NCI-H2196 treated with DMSO at 0.1 percent for 48 hours (cell line): Measurements from ENCODE around the gene CMC1.
"Not testable (repeated sequence)": the region's sequence is repeated elsewhere in the genome, so short reads cannot be mapped to it uniquely, and the experiment has no call there.

Experiments used
- DNase-seq: peaks from one replicate; lab custom pipeline; 2025; ENCODE audit not compliant: unreplicated experiment; lab: John Stamatoyannopoulos, UW

The CMC1 gene

DNA sequence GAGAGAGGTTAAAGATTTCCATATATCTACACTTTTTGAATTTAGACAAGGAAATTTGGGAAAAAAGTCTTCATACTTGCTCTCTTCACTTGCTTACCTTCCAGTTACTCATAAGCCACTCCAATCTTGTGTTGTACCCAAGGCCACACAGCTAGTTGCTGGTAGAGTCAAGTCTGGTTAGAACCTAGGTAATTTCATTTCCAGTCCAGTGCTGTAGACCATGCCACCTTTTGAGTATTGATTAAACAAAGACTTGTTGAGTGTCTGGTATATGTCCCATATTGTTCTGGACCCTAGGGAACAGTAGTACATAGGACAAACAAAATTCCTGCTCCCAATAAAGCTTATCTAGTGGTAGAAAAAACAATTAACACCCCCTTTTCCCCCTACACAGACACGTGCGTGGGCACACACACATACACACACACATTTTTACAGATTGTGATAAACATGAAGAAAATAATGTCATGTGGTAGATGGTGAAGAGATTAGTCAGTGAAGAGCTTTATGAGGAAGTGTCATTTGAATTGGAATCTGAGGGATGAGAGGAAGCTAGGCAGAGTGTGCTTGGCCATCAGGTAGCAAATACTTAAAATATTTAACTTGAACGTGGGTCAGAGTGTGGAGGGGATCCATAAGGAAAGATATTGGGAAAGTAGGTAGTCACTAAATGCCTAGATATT, 2.1 kb downstream of the CMC1 start:
- no peak for DNase-seq

GRCh38 chr3:28244491-28244890, 3.1 kb downstream of the CMC1 start:
- no peak for DNase-seq

DNA sequence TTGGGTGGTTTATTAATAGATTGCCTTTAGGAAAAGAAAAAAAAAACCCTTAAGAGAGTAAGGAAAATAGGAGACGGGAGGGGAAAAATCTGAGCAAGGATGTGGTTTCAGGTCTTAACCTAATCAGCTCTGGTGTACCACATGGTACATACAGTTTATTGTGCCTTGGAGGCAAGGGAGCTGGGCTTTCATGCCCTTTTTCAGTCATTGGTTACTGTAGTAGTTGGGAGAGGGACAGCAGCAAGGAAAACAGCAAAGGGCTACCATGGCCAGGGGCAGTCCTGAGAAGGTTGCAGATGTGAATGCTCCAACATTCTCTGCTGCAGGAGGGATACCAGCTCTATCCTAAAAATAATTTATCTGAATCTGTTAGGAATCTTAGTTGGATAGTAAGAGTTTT, 5.9 kb downstream of the CMC1 start:
- no peak for DNase-seq

DNA sequence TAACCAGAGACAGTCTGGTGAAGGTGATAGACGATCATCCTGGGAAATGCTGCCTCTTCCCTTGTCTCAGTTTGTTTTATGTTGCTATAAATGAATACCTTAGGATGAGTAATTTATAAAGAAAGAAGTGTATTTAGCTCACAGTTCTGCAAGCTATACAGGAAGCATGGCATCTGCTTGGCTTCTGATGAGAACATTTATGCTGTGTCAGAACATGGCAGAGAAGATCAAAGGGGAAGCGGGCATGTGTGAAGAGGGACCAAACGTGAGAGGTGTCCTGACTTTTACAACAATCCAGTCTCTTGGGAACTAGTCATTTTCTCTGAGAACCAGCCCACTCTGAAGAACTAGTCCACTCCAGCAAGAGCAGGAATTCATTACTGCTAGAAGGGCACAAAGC, 9.6 kb downstream of the CMC1 start:
- DNase-seq, result no peak

DNA sequence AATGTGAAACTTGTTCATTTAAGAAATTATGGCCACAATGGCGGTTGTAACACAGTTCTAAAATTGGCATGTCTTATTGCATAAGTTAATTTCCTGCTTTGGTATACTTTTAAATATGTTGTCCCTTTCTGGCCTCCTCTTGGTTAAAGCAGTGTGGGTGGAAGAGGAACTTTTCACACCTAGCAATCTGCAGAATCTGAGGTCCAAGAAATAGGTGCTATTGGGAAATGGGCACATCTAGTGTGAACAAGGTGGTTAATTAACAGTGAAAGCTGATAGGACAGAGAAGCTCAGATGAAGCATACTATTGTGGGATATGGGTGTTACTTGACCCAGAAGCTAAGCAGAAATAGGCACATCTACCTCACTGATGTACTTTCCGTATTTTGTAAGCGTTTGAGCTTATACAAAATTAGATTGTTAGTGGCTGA, 10.6 kb downstream of the CMC1 start:
- DNase-seq, result no peak

DNA sequence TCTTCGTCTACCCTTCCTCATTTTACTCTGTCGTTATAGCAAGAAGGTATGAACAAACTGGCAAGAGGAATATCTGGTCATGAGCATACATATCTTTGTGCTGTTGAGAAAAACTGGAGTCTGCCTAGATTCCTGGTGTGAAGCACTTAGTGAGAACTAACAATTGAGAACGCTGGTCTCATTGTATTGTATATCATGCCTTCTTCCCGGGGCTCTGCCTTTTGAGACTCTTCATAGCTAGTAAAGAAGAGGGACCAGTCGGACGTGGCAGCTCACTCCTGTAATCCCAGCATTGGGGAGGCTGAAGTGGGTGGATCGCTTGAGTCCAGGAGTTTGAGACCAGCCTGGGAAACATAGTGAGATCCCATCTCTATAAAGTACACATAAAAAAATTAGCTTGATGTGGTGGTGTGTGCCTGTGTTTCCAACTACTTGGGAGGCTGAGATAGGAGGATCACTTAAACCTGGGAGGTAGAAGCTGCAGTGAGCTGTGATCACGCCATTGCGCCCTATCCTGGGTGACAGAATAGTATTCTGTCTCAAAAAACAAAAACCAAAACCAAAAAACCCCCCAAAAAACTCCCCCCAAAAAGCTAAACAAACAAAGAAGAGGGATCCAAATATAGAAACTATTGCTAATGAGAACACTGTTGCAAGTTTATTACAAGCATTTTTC, 11.8 kb downstream of the CMC1 start:
- DNase-seq, result no peak

DNA sequence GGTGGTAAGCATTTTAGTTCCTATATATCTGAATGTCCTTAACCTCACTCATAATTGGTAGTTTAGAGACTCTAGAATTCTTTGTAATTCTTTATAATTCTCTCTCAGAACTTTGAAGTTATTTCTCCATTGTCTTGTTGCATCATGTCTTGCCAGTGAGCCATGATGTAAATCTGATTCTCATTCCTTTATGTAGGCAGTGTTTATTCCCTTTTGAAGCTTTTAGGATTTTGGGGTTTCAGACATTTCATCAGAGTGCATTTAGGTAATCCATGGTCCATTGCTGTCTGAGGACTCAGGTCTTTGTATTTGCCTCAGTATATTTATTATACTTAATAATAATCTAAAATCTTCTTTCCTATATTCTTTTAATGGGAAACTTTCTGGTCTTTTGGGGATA, 20.6 kb downstream of the CMC1 start:
- no peak for DNase-seq

- DNase-seq, result no peak
Measured at GRCh38 chr3:28265641-28266040, 24.2 kb downstream of the CMC1 start.

- no peak for DNase-seq
Measured at GRCh38 chr3:28267984-28268849, 26.8 kb downstream of the CMC1 start.

GRCh38 chr3:28268989-28269388, 27.6 kb downstream of the CMC1 start:
- DNase-seq, result no peak

- DNase-seq, result not testable (repeated sequence)
Measured at GRCh38 chr3:28269884-28270283, 28.5 kb downstream of the CMC1 start.

- no peak for DNase-seq
Measured at GRCh38 chr3:28273837-28274236, 32.4 kb downstream of the CMC1 start.

- DNase-seq, result no peak
Measured at GRCh38 chr3:28278918-28279317, 37.5 kb downstream of the CMC1 start.

DNA sequence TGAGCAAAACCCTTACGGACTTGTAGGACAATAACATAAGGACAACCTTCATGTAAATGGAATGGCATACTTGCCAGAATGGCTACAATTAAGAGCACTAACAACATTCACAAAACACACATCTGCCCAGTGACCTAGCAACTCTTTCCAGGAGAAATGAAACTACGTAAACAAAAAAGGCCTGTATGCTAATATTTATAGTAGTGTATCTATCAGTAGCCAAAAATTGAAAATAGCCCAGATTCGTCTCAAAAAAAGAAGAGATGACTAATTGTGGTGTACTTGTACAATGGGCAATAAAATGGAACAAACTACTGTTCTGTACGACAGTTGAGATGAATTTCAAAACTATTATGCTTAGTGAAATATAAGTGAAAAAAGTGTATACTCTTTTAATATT, 38.4 kb downstream of the CMC1 start:
- no peak for DNase-seq

- DNase-seq, result no peak
Measured at GRCh38 chr3:28280781-28281180, 39.4 kb downstream of the CMC1 start.

DNA sequence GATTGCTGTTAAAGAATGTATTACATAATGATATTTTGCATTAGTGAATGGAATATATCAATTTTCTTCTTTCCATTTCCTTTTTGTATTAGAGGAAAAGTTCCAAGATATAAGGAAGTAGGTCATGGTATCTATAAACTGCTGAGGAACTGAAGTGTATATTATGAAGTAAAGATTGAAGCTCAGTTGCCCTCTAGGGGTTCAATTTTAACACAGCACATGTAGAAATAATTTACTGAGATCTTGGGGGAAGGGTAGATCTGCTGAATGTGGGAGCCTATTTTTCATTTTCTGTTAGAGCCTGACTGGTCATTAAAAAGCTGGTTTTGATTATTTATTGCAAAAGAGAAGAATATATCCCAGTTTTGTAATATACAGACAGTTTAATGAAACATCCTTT, 45.2 kb downstream of the CMC1 start:
- no peak for DNase-seq

GRCh38 chr3:28287046-28287445, 45.6 kb downstream of the CMC1 start:
- no peak for DNase-seq

DNA sequence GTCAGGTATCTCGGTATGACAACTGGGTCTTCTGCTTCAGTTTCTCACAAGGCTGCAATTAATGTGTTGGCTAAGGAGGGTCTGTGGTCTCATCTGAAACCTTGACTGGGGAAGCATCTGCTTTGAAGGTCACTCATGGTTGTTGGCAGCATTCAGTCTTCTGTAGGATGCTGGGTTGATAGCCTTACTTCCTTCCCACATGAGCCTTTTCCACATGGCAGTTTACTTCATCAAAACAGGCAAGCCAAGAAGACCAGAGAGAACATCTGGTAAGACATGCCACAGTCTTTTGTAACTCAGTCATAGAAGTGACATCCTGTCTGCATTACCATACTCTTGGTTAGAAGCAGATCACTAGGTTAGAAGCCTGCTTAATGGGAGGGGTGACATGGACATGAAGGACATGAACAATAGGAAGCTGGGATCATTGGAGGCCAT, 49.5 kb downstream of the CMC1 start:
- DNase-seq, result no peak

- no peak for DNase-seq
Measured at GRCh38 chr3:28291577-28291976, 50.2 kb downstream of the CMC1 start.

GRCh38 chr3:28292622-28293021, 51.2 kb downstream of the CMC1 start:
- DNase-seq, result no peak

DNA sequence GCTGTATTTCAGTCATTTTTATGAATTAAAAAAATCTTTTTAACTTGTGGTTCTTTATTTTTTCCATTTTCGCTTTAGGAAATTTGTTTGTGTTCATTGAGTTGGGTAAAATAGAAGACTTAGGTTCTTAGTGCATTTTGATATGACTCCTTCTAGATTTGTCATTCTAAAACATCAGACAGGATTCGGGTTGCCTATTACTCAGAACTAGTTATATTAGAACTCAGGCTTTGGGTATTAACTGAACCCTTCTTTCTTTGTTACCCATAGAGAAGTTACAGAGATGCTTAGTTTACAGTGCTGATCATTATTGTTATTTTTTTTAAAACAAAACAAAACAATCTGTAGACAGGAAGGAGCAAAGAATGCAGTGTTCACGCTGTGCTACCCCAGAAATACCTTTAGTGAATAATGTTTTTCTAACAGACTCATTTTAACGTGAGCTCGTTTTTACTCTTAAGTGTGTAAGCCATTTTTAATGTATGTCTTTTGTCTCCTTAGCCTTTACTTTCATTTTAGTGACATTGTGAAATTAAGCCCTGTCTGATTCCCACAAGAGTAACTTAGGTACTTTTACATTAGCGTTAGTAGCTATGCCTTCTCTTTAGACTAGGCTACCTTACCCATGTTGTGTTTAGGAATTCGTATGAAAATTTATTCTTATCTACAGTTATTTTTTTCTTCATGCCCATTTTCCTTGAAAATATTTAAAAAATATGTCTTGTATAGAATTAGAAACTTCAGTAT, 53.4 kb downstream of the CMC1 start:
- no peak for DNase-seq
